Measurements from ENCODE around the gene OBSL1.

DNA sequence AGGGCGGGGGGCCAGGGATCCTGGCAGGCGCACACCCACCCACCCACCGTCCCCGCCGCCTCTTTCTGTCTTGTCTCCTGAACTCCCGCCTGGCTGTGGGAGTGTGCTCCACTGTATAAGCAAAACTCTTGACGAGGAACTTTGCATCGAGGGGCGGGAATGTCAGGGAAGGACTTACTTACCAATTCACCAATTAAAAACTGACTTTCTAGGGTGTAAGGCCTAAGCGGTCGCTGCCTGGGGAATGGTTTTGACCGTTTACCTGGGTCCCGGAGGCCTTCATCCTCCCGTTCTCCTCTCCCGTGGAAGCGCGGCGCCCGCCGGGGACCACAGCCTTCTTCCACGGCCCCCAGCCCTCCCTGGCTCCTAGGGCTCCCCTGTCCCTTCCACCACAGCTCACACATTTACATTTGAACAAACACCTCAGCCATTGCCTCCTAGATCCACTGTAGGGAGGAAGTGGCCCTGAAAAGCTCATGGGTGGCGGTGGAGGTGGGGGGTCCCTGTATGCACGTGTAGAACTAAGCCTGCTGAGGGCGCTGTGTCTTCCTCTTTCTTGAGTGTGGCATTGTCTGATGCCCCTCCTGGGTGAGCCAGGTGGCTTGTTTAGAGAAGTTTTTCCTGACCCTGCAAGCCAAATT, 48.2 kb downstream of the OBSL1 start:
- TF ChIP-seq, protein P1, sequence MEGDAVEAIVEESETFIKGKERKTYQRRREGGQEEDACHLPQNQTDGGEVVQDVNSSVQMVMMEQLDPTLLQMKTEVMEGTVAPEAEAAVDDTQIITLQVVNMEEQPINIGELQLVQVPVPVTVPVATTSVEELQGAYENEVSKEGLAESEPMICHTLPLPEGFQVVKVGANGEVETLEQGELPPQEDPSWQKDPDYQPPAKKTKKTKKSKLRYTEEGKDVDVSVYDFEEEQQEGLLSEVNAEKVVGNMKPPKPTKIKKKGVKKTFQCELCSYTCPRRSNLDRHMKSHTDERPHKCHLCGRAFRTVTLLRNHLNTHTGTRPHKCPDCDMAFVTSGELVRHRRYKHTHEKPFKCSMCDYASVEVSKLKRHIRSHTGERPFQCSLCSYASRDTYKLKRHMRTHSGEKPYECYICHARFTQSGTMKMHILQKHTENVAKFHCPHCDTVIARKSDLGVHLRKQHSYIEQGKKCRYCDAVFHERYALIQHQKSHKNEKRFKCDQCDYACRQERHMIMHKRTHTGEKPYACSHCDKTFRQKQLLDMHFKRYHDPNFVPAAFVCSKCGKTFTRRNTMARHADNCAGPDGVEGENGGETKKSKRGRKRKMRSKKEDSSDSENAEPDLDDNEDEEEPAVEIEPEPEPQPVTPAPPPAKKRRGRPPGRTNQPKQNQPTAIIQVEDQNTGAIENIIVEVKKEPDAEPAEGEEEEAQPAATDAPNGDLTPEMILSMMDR (IDR thresholded peaks at IDR 0.05): no peak
- no peak for TF ChIP-seq POLR2AphosphoS5 (IDR thresholded peaks at IDR 0.05)

Data from upper lobe of left lung (tissue), 4 donors.